IPS-15b (cell line): Measurements from ENCODE around the gene CREG1.

Source experiments
- H3K27me3 ChIP-seq: one replicate; pipeline ENCODE4 v1.6.1; 2013; ENCODE audit warnings: low read length; ENCODE audit not compliant: control insufficient read depth, insufficient read depth
- H3K36me3 ChIP-seq: one replicate; pipeline ENCODE4 v1.6.1; 2013; ENCODE audit warnings: low read length; ENCODE audit not compliant: control insufficient read depth, insufficient read depth
- H3K4me1 ChIP-seq: one replicate; pipeline ENCODE4 v1.6.1; 2013; ENCODE audit warnings: mild to moderate bottlenecking, low read length; ENCODE audit not compliant: control insufficient read depth, insufficient read depth
- H3K4me3 ChIP-seq: one replicate; pipeline ENCODE4 v1.5.1; 2013; ENCODE audit warnings: low read depth, low read length
- H3K9ac ChIP-seq: one replicate; pipeline ENCODE4 v1.6.1; 2013; ENCODE audit warnings: low read depth, mild to moderate bottlenecking, low read length
- H3K9me3 ChIP-seq: one replicate; pipeline ENCODE4 v1.6.1; 2013; ENCODE audit warnings: mild to moderate bottlenecking, low read length; ENCODE audit not compliant: control insufficient read depth, insufficient read depth

CREG1 gene

GRCh38 chr1:167510244-167510643 lies 43.3 kb downstream of the CREG1 start:
- H3K4me3 ChIP-seq: no peak overlapping the region
- H3K9me3 ChIP-seq: no peaks in the 10 kb centered on the region
- no peak overlapping the region for H3K9ac ChIP-seq
- H3K4me1 ChIP-seq: peaks cover 5% of the 10 kb centered on the region
- no peaks in the 10 kb centered on the region for H3K27me3 ChIP-seq
- no peaks in the 10 kb centered on the region for H3K36me3 ChIP-seq

DNA sequence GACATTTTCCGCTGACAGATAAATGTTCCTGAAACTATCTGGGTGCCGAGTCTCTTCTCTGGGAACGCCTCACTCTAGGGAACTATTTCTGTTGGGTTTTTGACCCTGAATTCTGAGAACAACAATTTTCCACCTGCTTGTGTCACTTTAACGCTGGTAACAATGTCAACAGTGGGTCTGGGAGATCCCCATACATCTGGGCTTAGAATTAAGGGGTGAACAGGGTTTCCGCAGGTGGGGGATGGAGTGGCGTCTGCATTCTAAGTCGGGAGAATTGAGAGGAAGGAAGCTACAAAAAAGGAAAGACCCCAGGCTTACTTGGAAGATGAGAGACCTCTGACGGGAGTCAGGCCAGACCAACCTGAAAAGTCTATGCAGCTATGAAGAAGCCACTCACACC lies 44.0 kb downstream of the CREG1 start:
- H3K4me1 ChIP-seq: peaks cover 5% of the 10 kb centered on the region
- no peak overlapping the region for H3K9ac ChIP-seq
- peaks cover 1% of the 10 kb centered on the region for H3K27me3 ChIP-seq
- H3K36me3 ChIP-seq: no peaks in the 10 kb centered on the region
- H3K9me3 ChIP-seq: no peaks in the 10 kb centered on the region
- H3K4me3 ChIP-seq: no peak overlapping the region

DNA sequence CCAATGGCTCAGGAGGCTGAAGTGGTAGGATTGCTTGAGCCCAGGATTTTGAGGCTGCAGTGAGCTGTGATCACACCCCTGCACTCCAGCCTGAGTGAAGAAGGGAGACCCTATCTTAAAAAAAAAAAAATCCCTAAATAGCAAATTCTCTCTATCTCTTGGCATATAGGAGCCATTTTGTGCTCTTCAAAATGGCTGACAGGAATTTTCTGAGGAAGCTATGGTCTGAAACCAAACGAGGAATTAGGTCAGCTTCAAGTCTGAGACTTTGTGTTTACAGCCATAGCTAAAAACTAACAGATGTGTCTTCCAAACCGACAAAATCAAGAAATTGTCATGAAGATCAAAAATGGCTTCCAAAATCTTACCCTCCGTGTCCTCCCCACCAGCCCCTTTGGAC lies 45.8 kb downstream of the CREG1 start:
- Histone ChIP-seq H3K4me1 (peaks cover 17% of the 10 kb centered on the region), H3K36me3 (no peaks in the 10 kb centered on the region), H3K27me3 (peaks cover 3% of the 10 kb centered on the region), H3K4me3 (no peak overlapping the region), H3K9ac (no peak overlapping the region), H3K9me3 (no peaks in the 10 kb centered on the region)

DNA sequence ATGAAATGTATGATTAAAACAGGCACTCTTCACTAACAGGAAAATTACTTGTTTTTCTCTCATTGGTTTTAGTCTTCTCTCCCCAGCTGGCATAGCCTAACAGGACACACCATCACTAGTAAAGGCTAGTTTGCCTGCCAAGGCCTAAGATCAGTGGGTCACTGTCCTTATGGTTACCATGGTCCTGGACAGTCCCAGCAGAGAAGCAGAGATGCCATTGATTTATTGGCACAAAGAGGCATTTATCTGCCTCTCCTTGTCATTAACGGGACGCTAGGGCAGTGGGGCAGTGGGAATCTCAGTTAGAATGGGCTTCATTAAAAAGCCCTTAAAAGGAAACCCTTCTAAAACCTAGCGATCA lies 49.1 kb downstream of the CREG1 start:
- H3K36me3 ChIP-seq: no peaks in the 10 kb centered on the region
- H3K27me3 ChIP-seq: peaks cover 3% of the 10 kb centered on the region
- H3K4me3 ChIP-seq: no peak overlapping the region
- H3K9ac ChIP-seq: no peak overlapping the region
- H3K9me3 ChIP-seq: no peaks in the 10 kb centered on the region
- H3K4me1 ChIP-seq: peaks cover 19% of the 10 kb centered on the region

GRCh38 chr1:167503626-167504466 lies 49.7 kb downstream of the CREG1 start:
- Histone ChIP-seq H3K4me3 (no peak overlapping the region), H3K9me3 (no peaks in the 10 kb centered on the region), H3K4me1 (peaks cover 19% of the 10 kb centered on the region), H3K27me3 (peaks cover 3% of the 10 kb centered on the region), H3K36me3 (no peaks in the 10 kb centered on the region), H3K9ac (no peak overlapping the region)

GRCh38 chr1:167502719-167503462 lies 50.7 kb downstream of the CREG1 start:
- H3K9me3 ChIP-seq: no peaks in the 10 kb centered on the region
- H3K4me3 ChIP-seq: no peak overlapping the region
- peaks cover 19% of the 10 kb centered on the region for H3K4me1 ChIP-seq
- peaks cover 3% of the 10 kb centered on the region for H3K27me3 ChIP-seq
- no peaks in the 10 kb centered on the region for H3K36me3 ChIP-seq
- no peak overlapping the region for H3K9ac ChIP-seq

GRCh38 chr1:167502192-167502551 lies 51.4 kb downstream of the CREG1 start:
- Histone ChIP-seq H3K36me3 (no peaks in the 10 kb centered on the region), H3K4me1 (peaks cover 19% of the 10 kb centered on the region), H3K9me3 (no peaks in the 10 kb centered on the region), H3K4me3 (no peak overlapping the region), H3K9ac (no peak overlapping the region), H3K27me3 (peaks cover 3% of the 10 kb centered on the region)

DNA sequence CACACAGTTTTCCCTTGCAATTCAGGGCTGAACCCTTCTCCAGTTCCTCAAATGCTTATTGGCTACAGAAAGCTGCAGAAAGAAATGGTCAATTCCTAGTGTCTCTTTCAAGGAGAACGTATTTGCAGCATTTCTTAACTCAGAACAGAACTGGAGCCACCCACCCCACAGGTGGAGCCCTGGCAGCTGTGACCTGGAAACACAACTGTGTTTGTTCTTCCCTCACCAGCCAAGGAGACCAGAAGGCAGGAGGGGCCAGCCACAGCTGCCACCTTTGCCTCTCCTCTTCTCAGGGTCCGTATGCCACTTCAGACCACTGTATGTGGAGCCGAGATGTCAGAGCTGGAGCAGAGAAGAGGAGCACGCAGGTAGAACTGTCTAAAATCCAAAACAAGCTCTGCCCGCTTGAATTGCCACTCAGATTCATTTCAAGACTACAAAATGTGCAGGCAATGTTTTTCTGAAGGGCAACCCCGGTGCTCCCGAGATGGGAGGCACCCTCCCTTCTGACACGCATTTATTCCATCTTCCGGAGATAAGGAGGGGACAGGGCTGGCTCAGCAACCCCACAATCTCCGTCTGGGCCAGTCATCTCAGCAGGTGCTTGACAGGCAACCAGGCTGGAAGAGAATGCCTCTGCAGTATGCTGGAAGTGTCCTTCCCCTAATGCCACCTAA lies 51.9 kb downstream of the CREG1 start:
- Histone ChIP-seq H3K4me1 (peaks cover 19% of the 10 kb centered on the region), H3K4me3 (no peak overlapping the region), H3K9me3 (no peaks in the 10 kb centered on the region), H3K27me3 (peaks cover 3% of the 10 kb centered on the region), H3K36me3 (no peaks in the 10 kb centered on the region), H3K9ac (no peak overlapping the region)

DNA sequence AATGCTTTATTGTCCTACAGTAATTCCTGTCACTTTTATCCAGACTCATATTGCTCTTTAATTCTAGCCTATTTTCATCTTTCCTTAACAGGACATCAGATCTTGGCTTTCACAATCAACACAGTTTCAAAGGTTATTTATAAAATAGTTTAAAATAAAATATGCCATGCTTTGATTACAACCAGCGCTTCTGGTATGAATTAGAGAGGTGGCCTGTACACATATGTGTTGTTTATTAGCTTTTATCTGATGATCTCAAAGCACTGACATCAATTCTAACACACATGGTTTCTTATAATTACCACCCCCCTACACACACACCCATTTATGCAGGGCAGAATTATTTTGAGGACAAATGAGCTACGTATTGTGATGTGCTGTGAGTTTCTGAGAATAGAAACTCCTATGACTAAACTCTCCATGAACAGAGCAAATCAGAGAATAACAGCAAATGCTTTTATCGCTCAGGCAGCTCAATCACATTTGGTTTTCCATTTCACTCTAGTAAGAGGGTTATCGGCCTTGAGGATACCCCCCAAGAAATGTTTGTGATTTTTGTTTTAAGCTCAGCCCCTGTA lies 53.2 kb downstream of the CREG1 start:
- H3K9ac ChIP-seq: no peak overlapping the region
- no peak overlapping the region for H3K4me3 ChIP-seq
- H3K36me3 ChIP-seq: no peaks in the 10 kb centered on the region
- H3K9me3 ChIP-seq: no peaks in the 10 kb centered on the region
- H3K27me3 ChIP-seq: peaks cover 3% of the 10 kb centered on the region
- H3K4me1 ChIP-seq: peaks cover 19% of the 10 kb centered on the region

- Histone ChIP-seq H3K9ac (no peak overlapping the region), H3K36me3 (no peaks in the 10 kb centered on the region)
These were observed 53.9 kb downstream of the CREG1 start for GRCh38 chr1:167499664-167500101.

DNA sequence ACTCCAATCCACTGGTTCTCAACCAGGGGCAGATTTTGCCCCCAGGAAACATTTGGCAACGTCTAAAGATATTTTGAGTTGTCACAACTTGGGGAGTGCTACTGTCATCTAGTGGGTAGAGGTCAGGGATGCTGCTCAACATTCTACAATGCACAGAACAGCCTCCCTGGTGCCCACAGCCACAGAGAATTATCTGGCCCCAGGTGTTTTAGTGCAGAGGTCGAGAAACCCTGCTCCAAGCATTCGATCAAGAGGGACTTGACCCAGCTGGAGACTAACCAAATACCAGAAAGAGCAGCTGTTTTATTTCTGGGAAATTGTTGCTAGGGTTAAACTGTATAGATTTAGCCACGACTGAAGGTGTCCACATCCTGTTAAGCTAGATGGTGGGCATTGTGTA lies 54.5 kb downstream of the CREG1 start:
- no peak overlapping the region for H3K4me3 ChIP-seq
- no peaks in the 10 kb centered on the region for H3K36me3 ChIP-seq
- H3K9ac ChIP-seq: no peak overlapping the region
- H3K9me3 ChIP-seq: no peaks in the 10 kb centered on the region
- peaks cover 19% of the 10 kb centered on the region for H3K4me1 ChIP-seq
- no peaks in the 10 kb centered on the region for H3K27me3 ChIP-seq

More at GRCh38 chr1:167499664-167500101, 53.9 kb downstream of the CREG1 start:
- Histone ChIP-seq H3K4me1 (peaks cover 19% of the 10 kb centered on the region), H3K9me3 (no peaks in the 10 kb centered on the region), H3K4me3 (no peak overlapping the region), H3K27me3 (peaks cover 3% of the 10 kb centered on the region)
